T follicular helper cell (primary cell): ENCODE results near the gene PEX10.

Experiments used
- DNase-seq: peaks from one replicate; pipeline ENCODE4 v3.0.0-alpha.2; 2020; ENCODE audit warnings: low read depth

PEX10 gene

GRCh38 chr1:2425892-2426291, 13.5 kb upstream of the PEX10 start:
- DNase-seq = no peak

GRCh38 chr1:2422523-2422922, 10.2 kb upstream of the PEX10 start:
- DNase-seq = no peak

- no peak for DNase-seq
These were observed 7.1 kb upstream of the PEX10 start for GRCh38 chr1:2419416-2419815.

- DNase-seq = no peak
These were observed 6.5 kb upstream of the PEX10 start for GRCh38 chr1:2418791-2419320.

- no peak for DNase-seq
These were observed 5.5 kb upstream of the PEX10 start for GRCh38 chr1:2417833-2418225.

- no peak for DNase-seq
These were observed 4.9 kb upstream of the PEX10 start for GRCh38 chr1:2417083-2417832.

- no peak for DNase-seq
These were observed 4.0 kb upstream of the PEX10 start for GRCh38 chr1:2416403-2416802.

GRCh38 chr1:2415801-2416208, 3.4 kb upstream of the PEX10 start:
- DNase-seq = no peak

- DNase-seq = no peak
These were observed 3.0 kb upstream of the PEX10 start for GRCh38 chr1:2415337-2415736.

GRCh38 chr1:2414297-2414958, 2.1 kb upstream of the PEX10 start:
- DNase-seq = peak; percentile 69

GRCh38 chr1:2413495-2414296, 1.3 kb upstream of the PEX10 start:
- DNase-seq = no peak

GRCh38 chr1:2412773-2413494, 570 bp upstream of the PEX10 start:
- no peak for DNase-seq

GRCh38 chr1:2411801-2412394, 466 bp downstream of the PEX10 start:
- DNase-seq = no peak

GRCh38 chr1:2409745-2410144, 2.6 kb downstream of the PEX10 start:
- DNase-seq = no peak

GRCh38 chr1:2408859-2409276, 3.5 kb downstream of the PEX10 start:
- DNase-seq = no peak

- DNase-seq = no peak
These were observed 3.9 kb downstream of the PEX10 start for GRCh38 chr1:2408456-2408855.

- DNase-seq = no peak
These were observed 4.4 kb downstream of the PEX10 start for GRCh38 chr1:2407991-2408275.

- no peak for DNase-seq
These were observed 5.0 kb downstream of the PEX10 start for GRCh38 chr1:2407166-2407990.

GRCh38 chr1:2406451-2407041, 5.8 kb downstream of the PEX10 start:
- no peak for DNase-seq

- DNase-seq = no peak
These were observed 6.6 kb downstream of the PEX10 start for GRCh38 chr1:2405588-2406295.
